ENCODE data around the gene RTN1. TPM values are rescaled to one million over a fixed set of nuclear protein-coding genes. Genes with fewer than 3 reads are reported as not detected.

RTN1 gene
- total and polyA plus RNA-seq, 2 donors from 2014 or later, result 4.5 to 5.1 TPM

- TF ChIP-seq, protein P1, sequence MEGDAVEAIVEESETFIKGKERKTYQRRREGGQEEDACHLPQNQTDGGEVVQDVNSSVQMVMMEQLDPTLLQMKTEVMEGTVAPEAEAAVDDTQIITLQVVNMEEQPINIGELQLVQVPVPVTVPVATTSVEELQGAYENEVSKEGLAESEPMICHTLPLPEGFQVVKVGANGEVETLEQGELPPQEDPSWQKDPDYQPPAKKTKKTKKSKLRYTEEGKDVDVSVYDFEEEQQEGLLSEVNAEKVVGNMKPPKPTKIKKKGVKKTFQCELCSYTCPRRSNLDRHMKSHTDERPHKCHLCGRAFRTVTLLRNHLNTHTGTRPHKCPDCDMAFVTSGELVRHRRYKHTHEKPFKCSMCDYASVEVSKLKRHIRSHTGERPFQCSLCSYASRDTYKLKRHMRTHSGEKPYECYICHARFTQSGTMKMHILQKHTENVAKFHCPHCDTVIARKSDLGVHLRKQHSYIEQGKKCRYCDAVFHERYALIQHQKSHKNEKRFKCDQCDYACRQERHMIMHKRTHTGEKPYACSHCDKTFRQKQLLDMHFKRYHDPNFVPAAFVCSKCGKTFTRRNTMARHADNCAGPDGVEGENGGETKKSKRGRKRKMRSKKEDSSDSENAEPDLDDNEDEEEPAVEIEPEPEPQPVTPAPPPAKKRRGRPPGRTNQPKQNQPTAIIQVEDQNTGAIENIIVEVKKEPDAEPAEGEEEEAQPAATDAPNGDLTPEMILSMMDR (IDR thresholded peaks at IDR 0.05; ENCODE audit: borderline replicate concordance, extremely low read depth, insufficient read depth), result no peak
- FAIRE-seq, result no peak
- intact Hi-C loops (cut with DNase I), result no loop called here
Measured at GRCh38 chr14:59638885-59639284, 231.7 kb downstream of the RTN1 start.

GRCh38 chr14:59634617-59635016, 236.0 kb downstream of the RTN1 start:
- H3K4me3 ChIP-seq (ENCODE audit: low read length in 3 of 3), result no peak overlapping the region
- no peak overlapping the region for H3K27ac ChIP-seq (ENCODE audit: low read depth in 2 of 2, low read length in 2 of 2)
- no peaks in the 10 kb centered on the region for H3K36me3 ChIP-seq (ENCODE audit: control insufficient read depth in 2 of 3, insufficient read depth in 3 of 3, low read length in 3 of 3)
- intact Hi-C loops (cut with DNase I), result no loop called here
- H3K9me3 ChIP-seq (ENCODE audit: control insufficient read depth in 2 of 3, insufficient read depth in 1 of 3, low read length in 3 of 3), result no peaks in the 10 kb centered on the region
- FAIRE-seq (no peak), DNase-seq (no peak)
- TF ChIP-seq, protein P1 (IDR thresholded peaks at IDR 0.05; ENCODE audit: borderline replicate concordance, extremely low read depth, insufficient read depth), result no peak
- no peaks in the 10 kb centered on the region for H3K4me1 ChIP-seq (ENCODE audit: control insufficient read depth in 2 of 3, insufficient read depth in 2 of 3, low read depth in 1 of 3, low read length in 3 of 3)
- H3K27me3 ChIP-seq (ENCODE audit: control insufficient read depth, insufficient read depth, low read length), result peaks cover 5% of the 10 kb centered on the region
- no peak overlapping the region for H3K9ac ChIP-seq (ENCODE audit: low read length in 3 of 3)

More at GRCh38 chr14:59638885-59639284, 231.7 kb downstream of the RTN1 start:
- H3K27me3 ChIP-seq (ENCODE audit: control insufficient read depth, insufficient read depth, low read length), result no peaks in the 10 kb centered on the region
- H3K27ac ChIP-seq (ENCODE audit: low read depth in 2 of 2, low read length in 2 of 2), result no peak overlapping the region
- no peaks in the 10 kb centered on the region for H3K9me3 ChIP-seq (ENCODE audit: control insufficient read depth in 2 of 3, insufficient read depth in 1 of 3, low read length in 3 of 3)
- H3K9ac ChIP-seq (ENCODE audit: low read length in 3 of 3), result no peak overlapping the region
- no peaks in the 10 kb centered on the region for H3K36me3 ChIP-seq (ENCODE audit: control insufficient read depth in 2 of 3, insufficient read depth in 3 of 3, low read length in 3 of 3)
- no peak overlapping the region for H3K4me3 ChIP-seq (ENCODE audit: low read length in 3 of 3)
- no peak for DNase-seq
- no peaks in the 10 kb centered on the region for H3K4me1 ChIP-seq (ENCODE audit: control insufficient read depth in 2 of 3, insufficient read depth in 2 of 3, low read depth in 1 of 3, low read length in 3 of 3)

DNA sequence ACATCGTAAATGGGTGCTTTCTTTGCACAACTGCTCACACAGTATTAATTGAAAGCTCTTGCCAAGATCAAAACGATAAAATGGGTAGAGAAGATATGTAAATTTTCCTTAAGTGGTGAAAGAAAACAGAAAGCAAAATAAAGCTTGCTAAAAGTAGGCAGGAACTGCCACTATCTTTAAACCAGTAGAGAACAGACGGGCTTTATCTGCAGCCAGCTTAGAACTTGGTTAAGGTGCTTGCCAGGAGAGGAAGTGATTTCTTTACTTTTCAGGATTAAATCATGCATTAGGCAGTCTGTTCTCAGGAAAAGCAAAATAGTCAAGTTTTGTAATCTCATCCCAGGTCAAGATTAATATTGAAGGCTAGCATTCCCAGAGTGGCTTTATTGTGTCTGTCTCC, 237.1 kb downstream of the RTN1 start:
- no peak for FAIRE-seq
- intact Hi-C loops (cut with DNase I), result no loop called here

More for the DNA sequence above, 237.1 kb downstream of the RTN1 start:
- Histone ChIP-seq H3K27me3 (ENCODE audit: control insufficient read depth, insufficient read depth, low read length) (peaks cover 5% of the 10 kb centered on the region), H3K9ac (ENCODE audit: low read length in 3 of 3) (no peak overlapping the region), H3K36me3 (ENCODE audit: control insufficient read depth in 2 of 3, insufficient read depth in 3 of 3, low read length in 3 of 3) (no peaks in the 10 kb centered on the region), H3K4me1 (ENCODE audit: control insufficient read depth in 2 of 3, insufficient read depth in 2 of 3, low read depth in 1 of 3, low read length in 3 of 3) (no peaks in the 10 kb centered on the region), H3K4me3 (ENCODE audit: low read length in 3 of 3) (no peak overlapping the region), H3K27ac (ENCODE audit: low read depth in 2 of 2, low read length in 2 of 2) (no peak overlapping the region), H3K9me3 (ENCODE audit: control insufficient read depth in 2 of 3, insufficient read depth in 1 of 3, low read length in 3 of 3) (no peaks in the 10 kb centered on the region)
- TF ChIP-seq, protein P1 (IDR thresholded peaks at IDR 0.05; ENCODE audit: borderline replicate concordance, extremely low read depth, insufficient read depth), result no peak
- no peak for DNase-seq

Measured in kidney (tissue), 14 donors.